ENCODE data around the gene CRELD2. TPM values are rescaled to one million over a fixed set of nuclear protein-coding genes. Genes with fewer than 3 reads are reported as not detected.

The CRELD2 gene
- total and polyA plus RNA-seq, 3 donors from 2014 or later: 57.9 to 64.2 (median 58.3) TPM

- WGBS, 2 donors: 70 to 90% methylated on average over 2 to 4 of the region's 4 CpGs
- Histone ChIP-seq H3K27ac (no peak overlapping the region), H3K4me1 (peaks cover 16% of the 10 kb centered on the region)
Measured at GRCh38 chr22:49951678-49951985, 33.2 kb downstream of the CRELD2 start.

GRCh38 chr22:49951986-49952896, 33.8 kb downstream of the CRELD2 start:
- TF ChIP-seq CTCF (IDR thresholded peaks at IDR 0.05) (no peak), POLR2A (IDR thresholded peaks at IDR 0.05) (no peak)
- 64 to 68% methylated on average over 8 to 24 of the region's 24 CpGs for WGBS, 2 donors
- no peaks in the 10 kb centered on the region for H3K36me3 ChIP-seq (ENCODE audit: low read depth, missing control alignments)
- peaks cover 16% of the 10 kb centered on the region for H3K4me1 ChIP-seq
- H3K27ac ChIP-seq: no peak overlapping the region
- no peak for DNase-seq
- intact Hi-C loops (cut with DNase I; ENCODE audit: low total_unique reads): no loop called here
- no peak overlapping the region for H3K4me3 ChIP-seq
- H3K27me3 ChIP-seq: no peaks in the 10 kb centered on the region
- no peaks in the 10 kb centered on the region for H3K9me3 ChIP-seq

More at GRCh38 chr22:49951678-49951985, 33.2 kb downstream of the CRELD2 start:
- Histone ChIP-seq H3K27me3 (no peaks in the 10 kb centered on the region), H3K4me3 (no peak overlapping the region), H3K36me3 (ENCODE audit: low read depth, missing control alignments) (no peaks in the 10 kb centered on the region), H3K9me3 (no peaks in the 10 kb centered on the region)
- no peak for TF ChIP-seq CTCF (IDR thresholded peaks at IDR 0.05)
- TF ChIP-seq POLR2A (IDR thresholded peaks at IDR 0.05): no peak
- intact Hi-C loops (cut with DNase I; ENCODE audit: low total_unique reads): no loop called here
- DNase-seq: no peak

GRCh38 chr22:49953027-49953679, 34.7 kb downstream of the CRELD2 start:
- intact Hi-C loops (cut with DNase I; ENCODE audit: low total_unique reads): no loop called here
- Histone ChIP-seq H3K27ac (no peak overlapping the region), H3K27me3 (no peaks in the 10 kb centered on the region), H3K9me3 (no peaks in the 10 kb centered on the region), H3K4me1 (peaks cover 16% of the 10 kb centered on the region), H3K36me3 (ENCODE audit: low read depth, missing control alignments) (no peaks in the 10 kb centered on the region), H3K4me3 (no peak overlapping the region)
- no peak for DNase-seq
- TF ChIP-seq CTCF (IDR thresholded peaks at IDR 0.05): no peak
- no peak for TF ChIP-seq POLR2A (IDR thresholded peaks at IDR 0.05)
- 82 to 87% methylated on average over 15 to 20 of the region's 20 CpGs for WGBS, 2 donors

- Histone ChIP-seq H3K27ac (no peak overlapping the region), H3K9me3 (no peaks in the 10 kb centered on the region), H3K27me3 (no peaks in the 10 kb centered on the region), H3K4me1 (peaks cover 16% of the 10 kb centered on the region), H3K4me3 (no peak overlapping the region), H3K36me3 (ENCODE audit: low read depth, missing control alignments) (no peaks in the 10 kb centered on the region)
- no peak for DNase-seq
- WGBS, 2 donors: 72 to 89% methylated on average over 5 to 10 of the region's 18 CpGs
- TF ChIP-seq CTCF (IDR thresholded peaks at IDR 0.05) (no peak), POLR2A (IDR thresholded peaks at IDR 0.05) (no peak)
- intact Hi-C loops (cut with DNase I; ENCODE audit: low total_unique reads): no loop called here
Measured at GRCh38 chr22:49953680-49954344, 35.4 kb downstream of the CRELD2 start.
